ENCODE results near the gene AAK1.

GRCh38 chr2:69619725-69620124, 23.8 kb downstream of the AAK1 start:
- TF ChIP-seq POLR2A (IDR thresholded peaks at IDR 0.05; ENCODE audit: low read depth, low read length): no peak
- TF ChIP-seq MEF2A (IDR thresholded peaks at IDR 0.05; ENCODE audit: insufficient read depth, low read depth, low read length): no peak
- TF ChIP-seq, protein P1, sequence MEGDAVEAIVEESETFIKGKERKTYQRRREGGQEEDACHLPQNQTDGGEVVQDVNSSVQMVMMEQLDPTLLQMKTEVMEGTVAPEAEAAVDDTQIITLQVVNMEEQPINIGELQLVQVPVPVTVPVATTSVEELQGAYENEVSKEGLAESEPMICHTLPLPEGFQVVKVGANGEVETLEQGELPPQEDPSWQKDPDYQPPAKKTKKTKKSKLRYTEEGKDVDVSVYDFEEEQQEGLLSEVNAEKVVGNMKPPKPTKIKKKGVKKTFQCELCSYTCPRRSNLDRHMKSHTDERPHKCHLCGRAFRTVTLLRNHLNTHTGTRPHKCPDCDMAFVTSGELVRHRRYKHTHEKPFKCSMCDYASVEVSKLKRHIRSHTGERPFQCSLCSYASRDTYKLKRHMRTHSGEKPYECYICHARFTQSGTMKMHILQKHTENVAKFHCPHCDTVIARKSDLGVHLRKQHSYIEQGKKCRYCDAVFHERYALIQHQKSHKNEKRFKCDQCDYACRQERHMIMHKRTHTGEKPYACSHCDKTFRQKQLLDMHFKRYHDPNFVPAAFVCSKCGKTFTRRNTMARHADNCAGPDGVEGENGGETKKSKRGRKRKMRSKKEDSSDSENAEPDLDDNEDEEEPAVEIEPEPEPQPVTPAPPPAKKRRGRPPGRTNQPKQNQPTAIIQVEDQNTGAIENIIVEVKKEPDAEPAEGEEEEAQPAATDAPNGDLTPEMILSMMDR (IDR thresholded peaks at IDR 0.05 in 2 of 3, conservative IDR thresholded peaks at IDR 0.05 in 1 of 3; ENCODE audit: control insufficient read depth in 2 of 3, extremely low read depth in 1 of 3, insufficient read depth in 1 of 3, low read depth in 3 of 3, low read length in 3 of 3): no peak
- TF ChIP-seq POLR2AphosphoS5 (IDR thresholded peaks at IDR 0.05; ENCODE audit: low read length): no peak
- TF ChIP-seq ATF2 (IDR thresholded peaks at IDR 0.05; ENCODE audit: low read length): no peak
- no peak for TF ChIP-seq JUND (IDR thresholded peaks at IDR 0.05; ENCODE audit: low read depth, low read length)
- TF ChIP-seq BHLHE40 (IDR thresholded peaks at IDR 0.05; ENCODE audit: borderline replicate concordance in 1 of 2, low read depth in 2 of 2, low read length in 1 of 2): no peak

Data from GM12878 (cell line).